ENCODE results near the gene RBMS1. TPM values are rescaled to one million over a fixed set of nuclear protein-coding genes. Genes with fewer than 3 reads are reported as not detected.
"Not testable (repeated sequence)": the region's sequence is repeated elsewhere in the genome, so short reads cannot be mapped to it uniquely, and the experiment has no call there.

The RBMS1 gene
- total RNA-seq, 1 donor from 2014 or later, result 93.3 TPM

DNA sequence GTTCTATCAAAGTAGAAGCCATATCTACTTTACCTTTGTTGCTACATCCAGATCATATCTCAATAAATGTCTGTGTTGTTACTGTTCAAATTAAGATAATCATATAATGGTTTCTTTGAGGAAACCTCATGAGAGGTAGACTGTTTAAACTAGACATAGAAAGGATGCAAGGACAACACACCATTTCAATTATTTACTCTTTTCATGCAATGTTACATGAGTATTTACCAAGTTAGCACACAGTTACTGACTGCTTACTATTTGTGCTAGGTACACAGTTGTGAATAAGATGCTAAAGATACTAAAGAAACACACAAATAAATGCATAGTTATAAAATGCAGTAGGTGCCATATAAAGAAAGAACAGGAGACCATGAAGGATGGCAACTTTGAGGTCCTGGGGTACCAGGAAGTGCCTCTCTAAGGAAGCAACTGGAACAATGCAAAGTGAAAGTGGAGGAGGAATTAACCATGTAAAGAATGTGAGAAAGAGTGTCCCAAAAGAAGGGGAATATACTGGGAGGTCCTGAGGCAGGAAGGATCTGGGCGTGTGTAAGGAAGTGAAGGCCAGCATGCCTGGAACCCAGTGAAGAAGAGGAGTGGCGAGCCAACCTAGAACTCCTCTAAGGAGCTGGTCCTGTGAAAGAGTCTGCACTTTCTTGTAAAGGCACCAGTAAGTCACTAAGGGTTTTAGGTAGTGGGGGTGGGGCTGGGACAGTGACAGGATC is 39.4 kb downstream of the RBMS1 start:
- H3K4me1 ChIP-seq, result peaks cover 67% of the 10 kb centered on the region
- H3K4me3 ChIP-seq, result no peak overlapping the region
- no peak overlapping the region for H3K27ac ChIP-seq

DNA sequence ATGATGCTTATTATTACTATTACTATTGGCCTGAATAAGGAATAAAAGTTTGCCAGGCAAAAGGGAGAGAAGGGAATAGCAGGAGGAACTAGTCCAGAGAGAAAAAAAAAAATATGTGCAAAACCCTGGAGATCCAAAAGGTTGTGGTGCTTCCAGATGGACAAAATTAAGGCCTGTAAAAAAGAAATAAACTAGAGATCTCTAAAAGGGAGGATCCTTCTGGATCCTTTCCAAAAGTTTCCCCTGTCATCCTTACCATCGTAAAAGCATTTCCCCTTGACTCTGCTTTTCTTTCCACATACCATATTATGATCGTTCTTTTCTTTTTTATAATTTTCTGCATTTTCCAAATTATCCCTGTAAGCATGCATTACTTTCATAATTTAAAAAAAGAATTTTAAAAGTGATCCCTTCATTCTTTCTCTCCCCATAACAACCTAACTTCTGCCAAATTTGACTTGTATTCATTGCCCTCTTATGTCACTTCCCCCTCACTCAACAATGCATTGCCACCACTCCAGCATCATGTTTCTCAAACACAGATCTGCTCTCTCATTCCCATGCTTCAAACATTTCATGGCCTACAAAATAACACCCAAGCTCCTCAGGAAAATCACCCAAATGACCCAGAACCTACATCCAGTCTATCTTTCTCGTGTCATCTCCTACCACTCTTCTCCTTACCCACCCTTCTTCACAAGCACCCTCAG is 40.3 kb downstream of the RBMS1 start:
- Histone ChIP-seq H3K27ac (no peak overlapping the region), H3K27me3 (no peaks in the 10 kb centered on the region), H3K36me3 (no peaks in the 10 kb centered on the region), H3K9me3 (no peaks in the 10 kb centered on the region), H3K4me1 (peaks cover 60% of the 10 kb centered on the region), H3K4me3 (no peak overlapping the region)
- no peak for TF ChIP-seq POLR2A (IDR thresholded peaks at IDR 0.05)
- no peak for TF ChIP-seq POLR2AphosphoS5 (IDR thresholded peaks at IDR 0.05; ENCODE audit: insufficient read depth in 1 of 2, low read depth in 1 of 2)
- TF ChIP-seq, protein P1, sequence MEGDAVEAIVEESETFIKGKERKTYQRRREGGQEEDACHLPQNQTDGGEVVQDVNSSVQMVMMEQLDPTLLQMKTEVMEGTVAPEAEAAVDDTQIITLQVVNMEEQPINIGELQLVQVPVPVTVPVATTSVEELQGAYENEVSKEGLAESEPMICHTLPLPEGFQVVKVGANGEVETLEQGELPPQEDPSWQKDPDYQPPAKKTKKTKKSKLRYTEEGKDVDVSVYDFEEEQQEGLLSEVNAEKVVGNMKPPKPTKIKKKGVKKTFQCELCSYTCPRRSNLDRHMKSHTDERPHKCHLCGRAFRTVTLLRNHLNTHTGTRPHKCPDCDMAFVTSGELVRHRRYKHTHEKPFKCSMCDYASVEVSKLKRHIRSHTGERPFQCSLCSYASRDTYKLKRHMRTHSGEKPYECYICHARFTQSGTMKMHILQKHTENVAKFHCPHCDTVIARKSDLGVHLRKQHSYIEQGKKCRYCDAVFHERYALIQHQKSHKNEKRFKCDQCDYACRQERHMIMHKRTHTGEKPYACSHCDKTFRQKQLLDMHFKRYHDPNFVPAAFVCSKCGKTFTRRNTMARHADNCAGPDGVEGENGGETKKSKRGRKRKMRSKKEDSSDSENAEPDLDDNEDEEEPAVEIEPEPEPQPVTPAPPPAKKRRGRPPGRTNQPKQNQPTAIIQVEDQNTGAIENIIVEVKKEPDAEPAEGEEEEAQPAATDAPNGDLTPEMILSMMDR (IDR thresholded peaks at IDR 0.05), result no peak
- intact Hi-C loops (cut with DNase I), result no loop called here
- no peak for DNase-seq (ENCODE audit: extremely low spot score in 2 of 2)

More for the DNA sequence above, 39.4 kb downstream of the RBMS1 start:
- no peaks in the 10 kb centered on the region for H3K27me3 ChIP-seq
- DNase-seq (ENCODE audit: extremely low spot score in 2 of 2), result no peak
- TF ChIP-seq POLR2A (IDR thresholded peaks at IDR 0.05), result no peak
- TF ChIP-seq, protein P1 (IDR thresholded peaks at IDR 0.05), result no peak
- intact Hi-C loops (cut with DNase I), result no loop called here
- no peaks in the 10 kb centered on the region for H3K9me3 ChIP-seq
- no peaks in the 10 kb centered on the region for H3K36me3 ChIP-seq

DNA sequence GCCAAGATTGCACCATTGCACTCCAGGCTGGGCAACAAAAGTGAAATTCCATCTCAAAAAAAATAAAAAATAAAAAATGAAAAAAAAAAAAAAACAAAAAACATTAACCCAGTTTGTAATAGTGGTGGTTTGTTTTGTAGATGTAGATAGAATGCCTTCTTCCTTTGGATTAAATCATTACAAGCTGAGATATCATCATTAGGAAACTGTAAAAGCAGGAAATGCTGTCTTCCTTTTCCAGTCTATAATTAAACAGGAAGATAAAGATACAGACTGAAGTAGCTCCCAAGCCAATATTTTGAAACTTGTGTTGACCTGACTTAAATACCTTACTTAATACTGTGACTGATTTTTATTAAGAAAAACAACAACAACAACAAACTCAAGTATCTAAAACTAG is 43.1 kb downstream of the RBMS1 start:
- H3K27ac ChIP-seq, result no peak overlapping the region
- DNase-seq (ENCODE audit: extremely low spot score in 2 of 2), result no peak
- no peaks in the 10 kb centered on the region for H3K9me3 ChIP-seq
- no peaks in the 10 kb centered on the region for H3K36me3 ChIP-seq
- TF ChIP-seq, protein P1 (IDR thresholded peaks at IDR 0.05), result no peak
- TF ChIP-seq POLR2A (IDR thresholded peaks at IDR 0.05), result no peak
- no peak overlapping the region for H3K4me3 ChIP-seq
- no peaks in the 10 kb centered on the region for H3K27me3 ChIP-seq
- intact Hi-C loops (cut with DNase I), result no loop called here
- H3K4me1 ChIP-seq, result peaks cover 42% of the 10 kb centered on the region

DNA sequence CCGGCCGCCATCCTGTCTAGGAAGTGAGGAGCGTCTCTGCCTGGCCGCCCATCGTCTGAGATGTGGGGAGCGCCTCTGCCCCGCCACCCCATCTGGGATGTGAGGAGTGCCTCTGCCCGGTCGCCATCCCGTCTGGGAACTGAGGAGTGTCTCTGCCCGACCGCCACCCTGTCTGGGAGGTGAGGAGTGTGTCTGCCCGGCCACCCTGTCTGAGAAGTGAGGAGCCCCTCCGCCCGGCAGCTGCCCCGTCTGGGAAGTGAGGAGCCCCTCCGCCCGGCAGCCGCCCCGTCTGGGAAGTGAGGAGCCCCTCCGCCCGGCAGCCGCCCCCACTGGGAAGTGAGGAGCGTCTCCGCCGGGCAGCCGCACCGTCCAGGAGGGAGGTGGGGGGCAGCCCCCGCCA is 44.8 kb downstream of the RBMS1 start:
- peaks cover 29% of the 10 kb centered on the region for H3K4me1 ChIP-seq
- H3K4me3 ChIP-seq; H3K27ac ChIP-seq; intact Hi-C loops (cut with DNase I); H3K36me3 ChIP-seq; H3K27me3 ChIP-seq; DNase-seq (ENCODE audit: extremely low spot score in 2 of 2); H3K9me3 ChIP-seq: not testable (repeated sequence)

DNA sequence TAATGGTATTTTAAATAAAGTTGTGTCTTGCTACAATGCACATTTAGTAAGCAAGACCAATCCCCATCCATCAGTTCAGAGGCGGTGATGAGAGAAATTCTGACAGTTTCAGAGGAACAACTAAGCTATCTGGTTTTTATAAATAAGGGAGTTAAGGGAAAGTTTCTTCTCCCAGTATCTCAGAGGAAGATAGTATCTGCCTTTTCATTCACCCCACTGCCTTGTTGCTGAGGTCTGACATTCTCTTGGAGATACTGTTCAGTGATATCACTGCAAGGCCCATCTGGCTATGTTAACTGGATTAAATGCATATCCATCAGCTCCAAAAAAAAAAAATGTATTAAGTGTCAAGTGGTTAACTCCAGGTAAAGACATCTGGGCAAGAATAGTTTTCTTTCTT is 47.9 kb downstream of the RBMS1 start:
- no peaks in the 10 kb centered on the region for H3K36me3 ChIP-seq

More for the DNA sequence above, 47.9 kb downstream of the RBMS1 start:
- Histone ChIP-seq H3K4me3 (no peak overlapping the region), H3K9me3 (no peaks in the 10 kb centered on the region), H3K4me1 (peaks cover 12% of the 10 kb centered on the region), H3K27ac (no peak overlapping the region), H3K27me3 (no peaks in the 10 kb centered on the region)
- TF ChIP-seq, protein P1 (IDR thresholded peaks at IDR 0.05), result no peak
- TF ChIP-seq POLR2AphosphoS5 (IDR thresholded peaks at IDR 0.05; ENCODE audit: insufficient read depth in 1 of 2, low read depth in 1 of 2), result no peak
- no peak for TF ChIP-seq POLR2A (IDR thresholded peaks at IDR 0.05)
- intact Hi-C loops (cut with DNase I), result no loop called here
- DNase-seq (ENCODE audit: extremely low spot score in 2 of 2), result no peak

Data from vagina (tissue), 2 donors.